Ascending aorta (tissue), 2 donors: Measurements from ENCODE around the gene GABRA4. TPM values are rescaled to one million over a fixed set of nuclear protein-coding genes. Genes with fewer than 3 reads are reported as not detected.

Source experiments
- DNase-seq, 2 donors: peaks; one replicate each; pipeline ENCODE4 v3.0.0-alpha.2; 2019; ENCODE audit warnings: low spot score in 2 of 2
- H3K27ac ChIP-seq, 2 donors: fragments of 200-600 bp; sonication (generic); one replicate each; pipeline ENCODE4 v1.5.1; 2016 to 2017; ENCODE audit warnings: mild to moderate bottlenecking in 1 of 2
- H3K27me3 ChIP-seq: fragments of 200-600 bp; sonication (generic); one replicate; pipeline ENCODE4 v1.5.1; 2017
- H3K36me3 ChIP-seq, 2 donors: fragments of 200-600 bp; sonication (generic); one replicate each; pipeline ENCODE4 v1.5.1; 2016
- H3K4me1 ChIP-seq, 2 donors: fragments of 200-600 bp; sonication (generic); one replicate each; pipeline ENCODE4 v1.5.1; 2016 to 2017; ENCODE audit warnings: mild to moderate bottlenecking in 1 of 2
- H3K4me3 ChIP-seq, 2 donors: fragments of 200-600 bp; sonication (generic); one replicate each; pipeline ENCODE4 v1.5.1; 2016 to 2017; ENCODE audit warnings: mild to moderate bottlenecking in 1 of 2
- H3K9me3 ChIP-seq, 2 donors: fragments of 200-600 bp; sonication (generic); one replicate each; pipeline ENCODE4 v1.5.1; 2016
- CTCF ChIP-seq, 3 experiments: fragments of 200-600 bp in 2 of 3; fragments of 450-650 bp in 1 of 3; sonication (generic) in 2 of 3; IDR thresholded peaks; one replicate each; pipeline ENCODE4 v1.5.1; 2016 to 2019; ENCODE audit warnings: antibody characterized with exemption in 3 of 3, mild to moderate bottlenecking in 1 of 3, moderate library complexity in 1 of 3
- intact Hi-C: fragments of 100-400 bp; cut with DNase I; formaldehyde crosslinking; loops from one replicate; pipeline ENCODE4 v1.15.1; 2023
- total RNA-seq: library from RNA; depleted of rRNA; stranded (reverse); fragments of >200 nt; gene quantifications from one replicate; pipeline ENCODE4 v1.1.0, GENCODE V29; 2016

The GABRA4 gene
- total RNA-seq, 1 donor from 2014 or later, result 0.11 TPM

- no peak for DNase-seq
- Histone ChIP-seq H3K4me1 (no peaks in the 10 kb centered on the region), H3K36me3 (no peaks in the 10 kb centered on the region), H3K4me3 (no peak overlapping the region), H3K27me3 (no peaks in the 10 kb centered on the region), H3K9me3 (no peaks in the 10 kb centered on the region), H3K27ac (no peak overlapping the region)
- intact Hi-C loops, result no loop called here
- TF ChIP-seq CTCF (IDR thresholded peaks at IDR 0.05), result no peak
Observed at GRCh38 chr4:47010912-47011446, 17.6 kb upstream of the GABRA4 start.

- Histone ChIP-seq H3K4me1 (no peaks in the 10 kb centered on the region), H3K9me3 (no peaks in the 10 kb centered on the region), H3K27ac (no peak overlapping the region), H3K27me3 (no peaks in the 10 kb centered on the region), H3K4me3 (no peak overlapping the region), H3K36me3 (no peaks in the 10 kb centered on the region)
- intact Hi-C loops, result no loop called here
- no peak for TF ChIP-seq CTCF (IDR thresholded peaks at IDR 0.05)
- DNase-seq, result no peak
Observed at GRCh38 chr4:47010347-47010911, 17.0 kb upstream of the GABRA4 start.

GRCh38 chr4:47002580-47002979, 9.2 kb upstream of the GABRA4 start:
- DNase-seq, result no peak
- H3K9me3 ChIP-seq, result no peaks in the 10 kb centered on the region
- TF ChIP-seq CTCF (IDR thresholded peaks at IDR 0.05), result peak in 1 of 3 experiments; percentile 12
- no peak overlapping the region for H3K4me3 ChIP-seq
- no peaks in the 10 kb centered on the region for H3K27me3 ChIP-seq
- no peaks in the 10 kb centered on the region for H3K4me1 ChIP-seq
- H3K36me3 ChIP-seq, result no peaks in the 10 kb centered on the region
- intact Hi-C loops, result no loop called here
- no peak overlapping the region for H3K27ac ChIP-seq

GRCh38 chr4:47000406-47000805, 7.0 kb upstream of the GABRA4 start:
- DNase-seq, result no peak
- Histone ChIP-seq H3K27me3 (no peaks in the 10 kb centered on the region), H3K4me1 (no peaks in the 10 kb centered on the region), H3K36me3 (no peaks in the 10 kb centered on the region), H3K27ac (no peak overlapping the region), H3K4me3 (no peak overlapping the region), H3K9me3 (no peaks in the 10 kb centered on the region)
- no peak for TF ChIP-seq CTCF (IDR thresholded peaks at IDR 0.05)
- intact Hi-C loops, result no loop called here

GRCh38 chr4:46999566-46999965, 6.2 kb upstream of the GABRA4 start:
- intact Hi-C loops, result loop anchor here (10.0 kb wide), 1 partner anchor 65 kb away; no protein-coding TSS in a partner anchor
- H3K4me3 ChIP-seq, result no peak overlapping the region
- no peak overlapping the region for H3K27ac ChIP-seq
- no peak for DNase-seq
- no peaks in the 10 kb centered on the region for H3K27me3 ChIP-seq
- H3K4me1 ChIP-seq, result no peaks in the 10 kb centered on the region
- no peaks in the 10 kb centered on the region for H3K36me3 ChIP-seq
- no peaks in the 10 kb centered on the region for H3K9me3 ChIP-seq
- no peak for TF ChIP-seq CTCF (IDR thresholded peaks at IDR 0.05)
